CD4-positive, alpha-beta T cell (primary cell): Measurements from ENCODE around the gene VTI1A. TPM values are rescaled to one million over a fixed set of nuclear protein-coding genes. Genes with fewer than 3 reads are reported as not detected.

Experiments used
- ATAC-seq: fragments of 200-7000 bp; cut with Tn5 transposase; one replicate; pipeline ENCODE4 v1.10.0; 2022; ENCODE audit warnings: mild to moderate bottlenecking; ENCODE audit not compliant: poor library complexity
- CTCF ChIA-PET: fragments of 350-600 bp; sonication (Branson Sonifier 250); formaldehyde crosslinking; loops from one replicate; lab custom pipeline; 2021; ENCODE audit warnings: antibody characterized with exemption, inconsistent platforms; lab: Charles Lee
- POLR2A ChIA-PET: fragments of 350-600 bp; sonication (Branson Sonifier 250); formaldehyde crosslinking; loops from one replicate; lab custom pipeline; 2021; ENCODE audit warnings: antibody characterized with exemption, inconsistent platforms; lab: Charles Lee
- DNase-seq, 14 experiments: peaks; one replicate each; pipeline ENCODE4 v3.0.0-alpha.2; 2013 to 2020; ENCODE audit warnings: mixed read lengths in 2 of 14
- H3K27ac ChIP-seq, 2 donors: one replicate each; pipeline versions ENCODE4 v1.5.1 to v1.7.0; 2013; ENCODE audit warnings: low read length in 2 of 2, low read depth in 1 of 2, mild to moderate bottlenecking in 1 of 2
- H3K27me3 ChIP-seq, 2 experiments: 1 replicate in 1 of 2; 2 replicates in 1 of 2; pipeline versions ENCODE4 v1.6.1 to v1.7.0; 2013; ENCODE audit warnings: low read length in 2 of 2, control low read depth in 1 of 2, mild to moderate bottlenecking in 1 of 2, moderate library complexity in 1 of 2; ENCODE audit not compliant: insufficient read depth in 2 of 2, control insufficient read depth in 1 of 2
- H3K36me3 ChIP-seq: one replicate; pipeline ENCODE4 v1.6.1; 2013; ENCODE audit warnings: low read length, control low read depth; ENCODE audit not compliant: insufficient read depth
- H3K4me1 ChIP-seq: one replicate; pipeline ENCODE4 v1.6.1; 2013; ENCODE audit warnings: low read length, control low read depth; ENCODE audit not compliant: insufficient read depth
- H3K4me3 ChIP-seq: one replicate; pipeline ENCODE4 v1.5.1; 2013; ENCODE audit warnings: mild to moderate bottlenecking, low read length, moderate library complexity
- H3K9me3 ChIP-seq, 2 experiments: 1 replicate in 1 of 2; 2 replicates in 1 of 2; pipeline versions ENCODE4 v1.6.1 to v1.7.0; 2013; ENCODE audit warnings: low read length in 2 of 2, mild to moderate bottlenecking in 2 of 2, control low read depth in 1 of 2, moderate library complexity in 1 of 2; ENCODE audit not compliant: control insufficient read depth in 1 of 2, insufficient read depth in 1 of 2
- H3K27ac Mint-ChIP-seq: one replicate; pipeline ENCODE4 v1.8.0; 2020; ENCODE audit warnings: mixed read lengths
- H3K27me3 Mint-ChIP-seq: one replicate; pipeline ENCODE4 v1.8.0; 2021; ENCODE audit warnings: mixed read lengths
- H3K36me3 Mint-ChIP-seq: one replicate; pipeline ENCODE4 v1.8.0; 2021; ENCODE audit warnings: low read depth, mixed read lengths
- H3K4me1 Mint-ChIP-seq: one replicate; pipeline ENCODE4 v1.8.0; 2021; ENCODE audit warnings: low read depth, mixed read lengths
- H3K4me3 Mint-ChIP-seq: one replicate; pipeline ENCODE4 v1.8.0; 2020; ENCODE audit warnings: mild to moderate bottlenecking, mixed read lengths
- H3K9me3 Mint-ChIP-seq: one replicate; pipeline ENCODE4 v1.8.0; 2020; ENCODE audit warnings: mixed read lengths
- intact Hi-C, 2 experiments: fragments of 100-400 bp; cut with DNase I in 1 of 2; cut with micrococcal nuclease in 1 of 2; formaldehyde crosslinking; loops; one replicate each; pipeline versions ENCODE4 v1.15.1 to v1.9.0; 2023 to 2025; cut with DNase I, micrococcal nuclease
- total RNA-seq, 174 experiments: library from RNA in 2 of 174; stranded (reverse) in 2 of 174; gene quantifications; one replicate each; pipeline ENCODE4 v1.2.3 and lab custom pipeline; 2021 to 2026
- TF ChIP-seq, protein P1 (sequence below): fragments of 200-600 bp; IDR thresholded peaks from one replicate; pipeline ENCODE4 v1.8.0; 2022; ENCODE audit warnings: antibody characterized with exemption, mild to moderate bottlenecking

Gene VTI1A
- total RNA-seq, 2 experiments from 2014 or later, result 54.5 to 56.5 TPM

DNA sequence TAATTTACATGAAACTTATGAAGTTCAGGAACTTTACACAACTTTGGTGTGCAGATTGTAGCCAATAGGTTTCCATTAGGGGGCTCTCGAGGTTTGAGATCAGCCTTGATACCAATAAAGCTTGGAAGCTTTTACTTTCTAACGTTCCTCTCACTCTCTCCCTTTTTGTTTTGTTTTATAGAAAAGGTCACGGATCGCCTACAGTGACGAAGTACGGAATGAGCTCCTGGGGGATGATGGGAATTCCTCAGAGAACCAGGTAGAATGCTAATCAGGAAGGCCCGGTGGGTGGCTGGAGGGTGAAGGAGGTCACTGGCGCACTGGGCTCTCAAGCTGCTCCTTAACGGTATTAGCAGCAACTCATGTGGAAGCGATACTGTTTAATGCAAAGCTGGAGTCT is 79.9 kb downstream of the VTI1A start:
- Mint-ChIP-seq H3K9me3 (no peaks in the 10 kb centered on the region), H3K27me3 (no peaks in the 10 kb centered on the region), H3K36me3 (peaks cover 23% of the 10 kb centered on the region), H3K27ac (no peak overlapping the region), H3K4me3 (no peak overlapping the region), H3K4me1 (peaks cover 5% of the 10 kb centered on the region)
- H3K4me3 ChIP-seq, result no peak overlapping the region
- H3K27ac ChIP-seq, result no peak overlapping the region
- TF ChIP-seq, protein P1, sequence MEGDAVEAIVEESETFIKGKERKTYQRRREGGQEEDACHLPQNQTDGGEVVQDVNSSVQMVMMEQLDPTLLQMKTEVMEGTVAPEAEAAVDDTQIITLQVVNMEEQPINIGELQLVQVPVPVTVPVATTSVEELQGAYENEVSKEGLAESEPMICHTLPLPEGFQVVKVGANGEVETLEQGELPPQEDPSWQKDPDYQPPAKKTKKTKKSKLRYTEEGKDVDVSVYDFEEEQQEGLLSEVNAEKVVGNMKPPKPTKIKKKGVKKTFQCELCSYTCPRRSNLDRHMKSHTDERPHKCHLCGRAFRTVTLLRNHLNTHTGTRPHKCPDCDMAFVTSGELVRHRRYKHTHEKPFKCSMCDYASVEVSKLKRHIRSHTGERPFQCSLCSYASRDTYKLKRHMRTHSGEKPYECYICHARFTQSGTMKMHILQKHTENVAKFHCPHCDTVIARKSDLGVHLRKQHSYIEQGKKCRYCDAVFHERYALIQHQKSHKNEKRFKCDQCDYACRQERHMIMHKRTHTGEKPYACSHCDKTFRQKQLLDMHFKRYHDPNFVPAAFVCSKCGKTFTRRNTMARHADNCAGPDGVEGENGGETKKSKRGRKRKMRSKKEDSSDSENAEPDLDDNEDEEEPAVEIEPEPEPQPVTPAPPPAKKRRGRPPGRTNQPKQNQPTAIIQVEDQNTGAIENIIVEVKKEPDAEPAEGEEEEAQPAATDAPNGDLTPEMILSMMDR, result no peak
- H3K36me3 ChIP-seq, result peaks cover 3% of the 10 kb centered on the region
- intact Hi-C loops, result no loop called here
- H3K9me3 ChIP-seq, result no peaks in the 10 kb centered on the region
- H3K27me3 ChIP-seq, result no peaks in the 10 kb centered on the region
- ChIA-PET POLR2A (no interaction called here), CTCF (interaction anchor here (1.3 kb wide), 1 partner anchor 24 kb away, joined by 3 read pairs; no protein-coding TSS in a partner anchor)
- ATAC-seq (no peak), DNase-seq (no peak)
- no peaks in the 10 kb centered on the region for H3K4me1 ChIP-seq

DNA sequence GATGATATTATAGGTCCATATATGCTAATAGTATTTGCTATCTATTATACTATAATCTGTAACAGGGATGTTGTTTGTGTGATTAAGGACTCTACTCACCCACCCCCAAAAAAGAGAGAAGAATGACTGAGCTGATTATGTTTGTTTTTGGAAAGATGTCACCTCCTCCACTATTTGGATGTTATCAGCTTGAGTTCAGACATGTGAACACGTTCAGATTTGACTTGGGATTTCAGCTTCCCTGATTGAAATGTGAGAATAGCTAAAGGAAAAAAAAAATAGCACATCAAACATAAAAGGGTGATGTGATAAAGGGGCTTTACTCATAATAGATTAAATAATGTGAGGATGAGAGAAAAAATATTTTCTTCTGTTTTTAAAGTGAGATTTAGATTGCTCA is 81.2 kb downstream of the VTI1A start:
- H3K36me3 Mint-ChIP-seq, result peaks cover 31% of the 10 kb centered on the region
- no peaks in the 10 kb centered on the region for H3K27me3 Mint-ChIP-seq
- H3K4me3 Mint-ChIP-seq, result no peak overlapping the region
- no peaks in the 10 kb centered on the region for H3K9me3 Mint-ChIP-seq
- Histone ChIP-seq H3K9me3 (no peaks in the 10 kb centered on the region), H3K36me3 (peaks cover 3% of the 10 kb centered on the region), H3K4me3 (no peak overlapping the region), H3K27me3 (no peaks in the 10 kb centered on the region), H3K4me1 (no peaks in the 10 kb centered on the region), H3K27ac (no peak overlapping the region)
- ChIA-PET POLR2A (no interaction called here), CTCF (no interaction called here)
- no peak overlapping the region for H3K27ac Mint-ChIP-seq
- intact Hi-C loops, result no loop called here
- H3K4me1 Mint-ChIP-seq, result peaks cover 7% of the 10 kb centered on the region
- DNase-seq (no peak), ATAC-seq (no peak)
- TF ChIP-seq, protein P1, result no peak

DNA sequence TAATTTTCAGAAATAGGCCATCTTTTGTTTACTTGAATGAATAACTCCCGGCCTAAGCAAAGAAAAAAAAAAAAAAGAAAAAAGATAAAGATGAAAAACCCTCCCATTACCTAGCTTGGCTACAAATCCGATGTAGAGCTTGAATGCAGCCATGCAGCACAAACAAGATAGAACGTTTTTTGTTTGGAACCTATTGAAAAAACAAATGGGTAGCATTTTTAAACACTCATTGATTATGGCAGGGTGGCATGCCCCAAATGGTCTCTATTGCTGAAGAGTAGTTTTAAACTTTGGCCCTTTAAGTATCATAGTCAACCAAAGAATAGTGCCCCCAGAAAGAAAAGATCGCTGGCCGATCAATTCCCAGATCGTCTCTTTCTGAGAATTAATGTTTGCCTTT is 84.4 kb downstream of the VTI1A start:
- intact Hi-C loops, result no loop called here
- H3K27ac Mint-ChIP-seq, result peak overlapping the region; percentile 71
- peak overlapping the region; percentile 10 for H3K4me3 ChIP-seq
- ATAC-seq, result no peak
- H3K4me3 Mint-ChIP-seq, result peak overlapping the region; percentile 38
- no peaks in the 10 kb centered on the region for H3K27me3 Mint-ChIP-seq
- H3K27me3 ChIP-seq, result no peaks in the 10 kb centered on the region
- ChIA-PET POLR2A (no interaction called here), CTCF (no interaction called here)
- no peak for DNase-seq
- H3K27ac ChIP-seq, result no peak overlapping the region
- peaks cover 12% of the 10 kb centered on the region for H3K4me1 Mint-ChIP-seq
- H3K9me3 Mint-ChIP-seq, result no peaks in the 10 kb centered on the region
- no peaks in the 10 kb centered on the region for H3K9me3 ChIP-seq
- H3K4me1 ChIP-seq, result no peaks in the 10 kb centered on the region
- H3K36me3 Mint-ChIP-seq, result peaks cover 36% of the 10 kb centered on the region
- TF ChIP-seq, protein P1, result no peak
- peaks cover 3% of the 10 kb centered on the region for H3K36me3 ChIP-seq
